HCT116 (cell line): Measurements from ENCODE around the gene TCF7.

Experiments used
- EZH2 ChIP-seq: fragments of 200-600 bp; sonication (generic); IDR thresholded peaks from 2 replicates; pipeline ENCODE4 v1.6.1; 2017; ENCODE audit warnings: antibody characterized with exemption, mixed run types
- POLR2A ChIP-seq: IDR thresholded peaks from 2 replicates; pipeline ENCODE4 v1.7.0; 2011; ENCODE audit warnings: borderline replicate concordance; ENCODE audit not compliant: insufficient read depth, insufficient read length; ENCODE audit errors: extremely low read depth
- POLR2AphosphoS5 ChIP-seq: IDR thresholded peaks from 2 replicates; pipeline ENCODE4 v1.6.1; 2011; ENCODE audit warnings: mild to moderate bottlenecking, low read depth, low read length, moderate library complexity
- SIN3A ChIP-seq: IDR thresholded peaks from 2 replicates; pipeline ENCODE4 v1.6.1; 2012; ENCODE audit warnings: low read depth
- TF ChIP-seq, protein P1 (sequence below), 3 experiments: fragments of 200-600 bp in 1 of 3; sonication (generic) in 1 of 3; IDR thresholded peaks in 2 of 3; conservative IDR thresholded peaks in 1 of 3; 2 replicates each; pipeline ENCODE4 v1.5.1; 2012 to 2017; ENCODE audit warnings: low read depth in 2 of 3, low read length in 2 of 3, antibody characterized with exemption in 1 of 3, borderline replicate concordance in 1 of 3, control low read depth in 1 of 3, mild to moderate bottlenecking in 1 of 3, mixed read lengths in 1 of 3, mixed run types in 1 of 3, moderate library complexity in 1 of 3; ENCODE audit not compliant: insufficient read depth in 1 of 3
- TF ChIP-seq, protein P2 (sequence below): IDR thresholded peaks from 2 replicates; pipeline ENCODE4 v1.6.1; 2012
- TF ChIP-seq, protein P3 (sequence below): IDR thresholded peaks from 2 replicates; pipeline ENCODE4 v1.6.1; 2012; ENCODE audit warnings: low read depth
- TF ChIP-seq, protein P4 (sequence below): IDR thresholded peaks from 2 replicates; pipeline ENCODE4 v1.6.1; 2012

DNA sequence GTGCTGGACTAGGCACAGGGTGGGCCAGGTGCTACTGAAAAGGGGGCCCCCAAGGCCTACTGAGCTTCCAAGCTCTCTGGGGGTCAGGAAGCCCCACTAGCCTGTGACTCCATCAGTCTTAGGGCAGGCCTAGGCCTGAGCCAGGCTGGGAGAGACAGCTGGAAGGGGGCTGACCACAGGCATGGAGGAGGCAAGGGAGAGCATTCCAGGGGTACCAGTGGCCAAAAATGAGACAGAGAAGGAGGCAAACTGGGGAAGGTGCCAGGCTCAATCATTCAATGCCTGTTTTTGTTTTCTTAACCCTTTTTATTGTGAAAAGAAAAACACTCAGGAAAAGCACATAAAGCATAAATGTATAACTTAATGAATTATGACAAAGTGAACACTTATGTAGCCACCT lies 26.2 kb upstream of the TCF7 start:
- TF ChIP-seq, protein P1, sequence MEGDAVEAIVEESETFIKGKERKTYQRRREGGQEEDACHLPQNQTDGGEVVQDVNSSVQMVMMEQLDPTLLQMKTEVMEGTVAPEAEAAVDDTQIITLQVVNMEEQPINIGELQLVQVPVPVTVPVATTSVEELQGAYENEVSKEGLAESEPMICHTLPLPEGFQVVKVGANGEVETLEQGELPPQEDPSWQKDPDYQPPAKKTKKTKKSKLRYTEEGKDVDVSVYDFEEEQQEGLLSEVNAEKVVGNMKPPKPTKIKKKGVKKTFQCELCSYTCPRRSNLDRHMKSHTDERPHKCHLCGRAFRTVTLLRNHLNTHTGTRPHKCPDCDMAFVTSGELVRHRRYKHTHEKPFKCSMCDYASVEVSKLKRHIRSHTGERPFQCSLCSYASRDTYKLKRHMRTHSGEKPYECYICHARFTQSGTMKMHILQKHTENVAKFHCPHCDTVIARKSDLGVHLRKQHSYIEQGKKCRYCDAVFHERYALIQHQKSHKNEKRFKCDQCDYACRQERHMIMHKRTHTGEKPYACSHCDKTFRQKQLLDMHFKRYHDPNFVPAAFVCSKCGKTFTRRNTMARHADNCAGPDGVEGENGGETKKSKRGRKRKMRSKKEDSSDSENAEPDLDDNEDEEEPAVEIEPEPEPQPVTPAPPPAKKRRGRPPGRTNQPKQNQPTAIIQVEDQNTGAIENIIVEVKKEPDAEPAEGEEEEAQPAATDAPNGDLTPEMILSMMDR (IDR thresholded peaks at IDR 0.05 in 2 of 3, conservative IDR thresholded peaks at IDR 0.05 in 1 of 3; ENCODE audit: borderline replicate concordance in 1 of 3, insufficient read depth in 1 of 3, low read depth in 2 of 3, low read length in 2 of 3) = no peak
- TF ChIP-seq EZH2 (no peak), SIN3A (no peak), POLR2A (no peak), POLR2AphosphoS5 (no peak)
- TF ChIP-seq, protein P2, sequence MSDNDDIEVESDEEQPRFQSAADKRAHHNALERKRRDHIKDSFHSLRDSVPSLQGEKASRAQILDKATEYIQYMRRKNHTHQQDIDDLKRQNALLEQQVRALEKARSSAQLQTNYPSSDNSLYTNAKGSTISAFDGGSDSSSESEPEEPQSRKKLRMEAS = no peak
- TF ChIP-seq, protein P3, sequence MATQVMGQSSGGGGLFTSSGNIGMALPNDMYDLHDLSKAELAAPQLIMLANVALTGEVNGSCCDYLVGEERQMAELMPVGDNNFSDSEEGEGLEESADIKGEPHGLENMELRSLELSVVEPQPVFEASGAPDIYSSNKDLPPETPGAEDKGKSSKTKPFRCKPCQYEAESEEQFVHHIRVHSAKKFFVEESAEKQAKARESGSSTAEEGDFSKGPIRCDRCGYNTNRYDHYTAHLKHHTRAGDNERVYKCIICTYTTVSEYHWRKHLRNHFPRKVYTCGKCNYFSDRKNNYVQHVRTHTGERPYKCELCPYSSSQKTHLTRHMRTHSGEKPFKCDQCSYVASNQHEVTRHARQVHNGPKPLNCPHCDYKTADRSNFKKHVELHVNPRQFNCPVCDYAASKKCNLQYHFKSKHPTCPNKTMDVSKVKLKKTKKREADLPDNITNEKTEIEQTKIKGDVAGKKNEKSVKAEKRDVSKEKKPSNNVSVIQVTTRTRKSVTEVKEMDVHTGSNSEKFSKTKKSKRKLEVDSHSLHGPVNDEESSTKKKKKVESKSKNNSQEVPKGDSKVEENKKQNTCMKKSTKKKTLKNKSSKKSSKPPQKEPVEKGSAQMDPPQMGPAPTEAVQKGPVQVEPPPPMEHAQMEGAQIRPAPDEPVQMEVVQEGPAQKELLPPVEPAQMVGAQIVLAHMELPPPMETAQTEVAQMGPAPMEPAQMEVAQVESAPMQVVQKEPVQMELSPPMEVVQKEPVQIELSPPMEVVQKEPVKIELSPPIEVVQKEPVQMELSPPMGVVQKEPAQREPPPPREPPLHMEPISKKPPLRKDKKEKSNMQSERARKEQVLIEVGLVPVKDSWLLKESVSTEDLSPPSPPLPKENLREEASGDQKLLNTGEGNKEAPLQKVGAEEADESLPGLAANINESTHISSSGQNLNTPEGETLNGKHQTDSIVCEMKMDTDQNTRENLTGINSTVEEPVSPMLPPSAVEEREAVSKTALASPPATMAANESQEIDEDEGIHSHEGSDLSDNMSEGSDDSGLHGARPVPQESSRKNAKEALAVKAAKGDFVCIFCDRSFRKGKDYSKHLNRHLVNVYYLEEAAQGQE = no peak
- TF ChIP-seq, protein P4, sequence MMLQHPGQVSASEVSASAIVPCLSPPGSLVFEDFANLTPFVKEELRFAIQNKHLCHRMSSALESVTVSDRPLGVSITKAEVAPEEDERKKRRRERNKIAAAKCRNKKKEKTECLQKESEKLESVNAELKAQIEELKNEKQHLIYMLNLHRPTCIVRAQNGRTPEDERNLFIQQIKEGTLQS = no peak
